ENCODE results near the gene NUP42.
"Not testable (repeated sequence)": the region's sequence is repeated elsewhere in the genome, so short reads cannot be mapped to it uniquely, and the experiment has no call there.

GRCh38 chr7:23224364-23224763 is 42.5 kb downstream of the NUP42 start:
- not testable (repeated sequence) for TF ChIP-seq CTCF (IDR thresholded peaks at IDR 0.05); REST (IDR thresholded peaks at IDR 0.05; ENCODE audit: insufficient read depth in 1 of 2, low read depth in 2 of 2, low read length in 1 of 2); POLR2AphosphoS5 (IDR thresholded peaks at IDR 0.05; ENCODE audit: low read depth, low read length)
